Activated naive CD4-positive, alpha-beta T cell treated with anti-CD3 and anti-CD28 coated beads for 36 hours (primary cell): Measurements from ENCODE around the gene ATM. TPM values are rescaled to one million over a fixed set of nuclear protein-coding genes. Genes with fewer than 3 reads are reported as not detected.

Source experiments
- CTCF ChIA-PET: fragments of 350-600 bp; sonication (Branson Sonifier 250); formaldehyde crosslinking; loops from one replicate; lab custom pipeline; 2021; ENCODE audit warnings: antibody characterized with exemption; lab: Charles Lee
- DNase-seq: peaks from one replicate; pipeline ENCODE4 v3.0.0-alpha.2; 2020
- H3K27ac Mint-ChIP-seq: one replicate; pipeline ENCODE4 v1.8.0; 2021; ENCODE audit warnings: mild to moderate bottlenecking, mixed read lengths
- H3K27me3 Mint-ChIP-seq: one replicate; pipeline ENCODE4 v1.8.0; 2021; ENCODE audit warnings: low read depth, mixed read lengths
- H3K36me3 Mint-ChIP-seq: one replicate; pipeline ENCODE4 v1.8.0; 2021; ENCODE audit warnings: low read depth, mixed read lengths
- H3K4me1 Mint-ChIP-seq: one replicate; pipeline ENCODE4 v1.8.0; 2021; ENCODE audit warnings: low read depth, mixed read lengths
- H3K4me3 Mint-ChIP-seq: one replicate; pipeline ENCODE4 v1.8.0; 2021; ENCODE audit warnings: mild to moderate bottlenecking, moderate library complexity, mixed read lengths
- H3K9me3 Mint-ChIP-seq: one replicate; pipeline ENCODE4 v1.8.0; 2021; ENCODE audit warnings: mixed read lengths
- intact Hi-C: fragments of 100-400 bp; cut with micrococcal nuclease; formaldehyde crosslinking; loops from one replicate; pipeline ENCODE4 v1.15.1; 2023
- total RNA-seq, 2 experiments: library from RNA; stranded (reverse); gene quantifications; one replicate each; pipeline ENCODE4 v1.2.3, GENCODE V29; 2021

ATM gene
- total RNA-seq, 2 experiments from 2014 or later: 29.5 to 30.6 TPM

DNA sequence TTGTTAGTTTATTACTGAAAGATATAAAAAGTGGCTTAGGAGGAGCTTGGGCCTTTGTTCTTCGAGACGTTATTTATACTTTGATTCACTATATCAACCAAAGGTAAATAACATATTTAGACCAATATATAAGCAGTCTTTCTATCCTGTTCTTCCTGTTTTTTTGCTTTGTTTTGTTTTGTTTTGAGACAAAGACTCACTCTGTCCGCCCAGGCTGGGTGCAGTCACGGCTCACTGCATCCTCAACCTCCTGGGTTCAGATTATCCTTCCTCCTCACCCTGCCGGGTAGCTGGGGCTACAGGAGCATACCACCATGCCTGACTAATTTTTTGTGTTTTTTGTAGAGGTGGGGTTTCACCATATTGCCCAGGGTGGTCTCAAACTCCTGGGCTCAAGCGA lies 66.8 kb downstream of the ATM start:
- Mint-ChIP-seq H3K4me3 (no peak overlapping the region), H3K36me3 (peaks cover 9% of the 10 kb centered on the region), H3K27ac (no peak overlapping the region), H3K9me3 (no peaks in the 10 kb centered on the region), H3K27me3 (no peaks in the 10 kb centered on the region), H3K4me1 (peaks cover 35% of the 10 kb centered on the region)
- CTCF ChIA-PET: interaction anchor here (0.8 to 0.9 kb wide), 3 partner anchors 10 to 63 kb away, joined by 3 read pairs; no protein-coding TSS in a partner anchor
- DNase-seq: no peak
- intact Hi-C loops: loop anchor here (5.0 kb wide), 1 partner anchor 152 kb away; no protein-coding TSS in a partner anchor

DNA sequence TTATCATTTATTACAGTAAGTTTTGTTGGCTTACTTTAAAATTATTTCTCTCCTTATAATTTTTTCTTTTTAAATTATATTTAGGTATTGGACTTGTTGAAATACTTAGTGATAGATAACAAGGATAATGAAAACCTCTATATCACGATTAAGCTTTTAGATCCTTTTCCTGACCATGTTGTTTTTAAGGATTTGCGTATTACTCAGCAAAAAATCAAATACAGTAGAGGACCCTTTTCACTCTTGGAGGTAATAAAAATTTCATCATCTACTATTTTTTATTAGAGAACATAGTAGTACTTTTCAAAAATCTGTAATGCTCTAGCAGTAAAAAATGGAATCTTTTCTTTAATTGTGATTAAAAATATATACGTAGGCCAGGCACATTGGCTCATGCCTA lies 70.4 kb downstream of the ATM start:
- no peaks in the 10 kb centered on the region for H3K9me3 Mint-ChIP-seq
- no peaks in the 10 kb centered on the region for H3K27me3 Mint-ChIP-seq
- peaks cover 18% of the 10 kb centered on the region for H3K4me1 Mint-ChIP-seq
- DNase-seq: no peak
- CTCF ChIA-PET: interaction anchor here (0.6 kb wide), 1 partner anchor 10 kb away, joined by 3 read pairs; no protein-coding TSS in a partner anchor
- H3K27ac Mint-ChIP-seq: no peak overlapping the region
- H3K36me3 Mint-ChIP-seq: peaks cover 5% of the 10 kb centered on the region
- intact Hi-C loops: no loop called here
- H3K4me3 Mint-ChIP-seq: no peak overlapping the region

DNA sequence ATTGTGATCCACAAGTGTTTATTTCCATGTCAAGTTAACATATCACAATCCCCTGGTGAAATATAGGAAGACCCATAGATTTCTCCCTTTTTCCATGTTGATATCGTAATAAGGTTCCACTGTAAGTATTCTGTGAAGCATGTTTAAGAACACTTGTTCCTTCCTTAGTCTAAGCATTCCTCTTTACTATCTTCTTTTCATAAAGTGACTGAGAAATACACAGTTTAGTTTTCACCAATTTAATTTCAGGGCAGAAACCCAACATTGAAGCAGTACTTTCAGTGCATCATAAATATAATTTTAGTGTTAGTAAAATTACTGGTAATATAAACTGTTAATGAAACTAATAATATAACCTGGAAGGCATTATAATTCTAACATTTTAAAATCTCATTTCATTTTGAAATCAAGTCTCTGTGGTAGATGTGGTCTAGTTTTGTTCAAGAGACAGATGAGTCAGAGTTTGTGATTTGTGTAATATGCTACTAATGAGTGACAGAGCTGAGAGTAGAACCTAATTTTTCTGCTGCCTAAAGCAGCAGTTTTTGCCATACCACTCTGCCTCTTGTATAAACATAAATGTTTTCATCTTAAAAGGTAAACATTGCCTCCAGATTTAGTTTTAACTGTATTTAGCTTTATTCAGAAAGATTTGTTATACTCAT lies 79.4 kb downstream of the ATM start:
- intact Hi-C loops: loop anchor here (1.0 to 2.0 kb wide), 7 partner anchors 17 to 319 kb away; no protein-coding TSS in a partner anchor
- Mint-ChIP-seq H3K4me3 (no peak overlapping the region), H3K9me3 (no peaks in the 10 kb centered on the region), H3K36me3 (peaks cover 27% of the 10 kb centered on the region), H3K27ac (peak overlapping the region; percentile 50), H3K4me1 (peaks cover 36% of the 10 kb centered on the region), H3K27me3 (no peaks in the 10 kb centered on the region)
- DNase-seq: no peak
- CTCF ChIA-PET: interaction anchor here (0.6 to 1.8 kb wide), 3 partner anchors 21 to 73 kb away, joined by 3 to 5 read pairs (median 5); no protein-coding TSS in a partner anchor

DNA sequence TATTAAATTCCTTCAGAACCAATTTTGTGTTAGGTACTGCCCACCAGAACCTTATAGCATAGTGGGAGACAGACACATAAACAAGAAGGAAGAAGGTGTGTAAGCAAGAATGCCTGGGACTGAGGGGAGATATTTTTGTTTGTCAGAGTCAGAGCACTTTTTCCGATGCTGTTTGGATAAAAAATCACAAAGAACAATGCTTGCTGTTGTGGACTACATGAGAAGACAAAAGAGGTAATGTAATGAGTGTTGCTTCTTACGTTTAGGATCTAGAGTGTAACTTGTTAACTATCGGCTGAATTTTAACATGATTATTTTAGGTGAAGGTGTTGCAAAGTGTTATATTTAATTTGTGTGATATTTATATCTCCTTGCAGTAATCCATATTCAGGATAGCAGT lies 84.9 kb downstream of the ATM start:
- Mint-ChIP-seq H3K4me1 (peaks cover 40% of the 10 kb centered on the region), H3K4me3 (no peak overlapping the region), H3K9me3 (no peaks in the 10 kb centered on the region), H3K36me3 (peaks cover 15% of the 10 kb centered on the region), H3K27me3 (no peaks in the 10 kb centered on the region), H3K27ac (peak overlapping the region; percentile 7)
- CTCF ChIA-PET: no interaction called here
- intact Hi-C loops: no loop called here
- DNase-seq: no peak

DNA sequence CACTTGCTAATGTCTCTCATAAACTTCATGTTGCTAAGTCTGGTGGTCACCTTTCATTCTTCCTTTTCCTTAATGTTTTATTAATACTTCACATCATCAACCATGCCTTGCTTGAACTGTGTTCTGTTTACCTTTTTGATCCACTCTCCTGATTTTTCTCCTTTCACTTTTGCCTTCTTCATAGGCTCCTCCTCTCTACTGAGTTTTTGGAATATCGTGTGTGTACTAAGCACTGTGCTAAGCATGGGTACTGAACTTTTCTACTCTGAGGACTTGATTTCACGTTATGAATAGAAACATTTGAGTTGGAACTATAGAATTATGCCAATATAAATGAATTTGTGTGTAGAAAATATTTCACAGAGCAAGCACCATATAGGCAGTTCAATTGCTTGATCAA lies 90.6 kb downstream of the ATM start:
- no peak for DNase-seq
- Mint-ChIP-seq H3K27me3 (no peaks in the 10 kb centered on the region), H3K4me3 (peak overlapping the region; percentile 25), H3K27ac (peak overlapping the region; percentile 66), H3K36me3 (peaks cover 11% of the 10 kb centered on the region), H3K9me3 (no peaks in the 10 kb centered on the region), H3K4me1 (peaks cover 22% of the 10 kb centered on the region)
- CTCF ChIA-PET: no interaction called here
- intact Hi-C loops: no loop called here

DNA sequence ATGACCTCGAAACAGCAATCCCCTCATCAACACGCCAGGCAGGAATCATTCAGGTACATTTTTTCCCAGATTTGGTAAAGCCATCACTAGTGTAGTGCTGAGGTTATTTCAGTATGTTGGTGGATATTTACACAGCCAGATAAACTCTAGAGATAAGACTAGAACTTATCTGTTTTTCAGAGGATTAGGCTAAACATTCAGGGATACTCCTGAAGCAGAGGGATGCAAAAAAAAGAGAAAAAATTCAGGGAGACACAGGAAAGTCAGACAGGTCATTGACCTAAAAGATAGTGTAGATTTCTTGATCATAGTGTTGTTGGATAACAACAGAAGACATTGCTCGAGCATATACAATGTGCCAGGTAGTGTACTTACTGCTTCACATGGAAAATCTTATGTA lies 93.2 kb downstream of the ATM start:
- DNase-seq: no peak
- CTCF ChIA-PET: no interaction called here
- no peaks in the 10 kb centered on the region for H3K27me3 Mint-ChIP-seq
- intact Hi-C loops: no loop called here
- no peak overlapping the region for H3K4me3 Mint-ChIP-seq
- H3K4me1 Mint-ChIP-seq: peaks cover 20% of the 10 kb centered on the region
- H3K9me3 Mint-ChIP-seq: no peaks in the 10 kb centered on the region
- H3K36me3 Mint-ChIP-seq: peaks cover 13% of the 10 kb centered on the region
- no peak overlapping the region for H3K27ac Mint-ChIP-seq

DNA sequence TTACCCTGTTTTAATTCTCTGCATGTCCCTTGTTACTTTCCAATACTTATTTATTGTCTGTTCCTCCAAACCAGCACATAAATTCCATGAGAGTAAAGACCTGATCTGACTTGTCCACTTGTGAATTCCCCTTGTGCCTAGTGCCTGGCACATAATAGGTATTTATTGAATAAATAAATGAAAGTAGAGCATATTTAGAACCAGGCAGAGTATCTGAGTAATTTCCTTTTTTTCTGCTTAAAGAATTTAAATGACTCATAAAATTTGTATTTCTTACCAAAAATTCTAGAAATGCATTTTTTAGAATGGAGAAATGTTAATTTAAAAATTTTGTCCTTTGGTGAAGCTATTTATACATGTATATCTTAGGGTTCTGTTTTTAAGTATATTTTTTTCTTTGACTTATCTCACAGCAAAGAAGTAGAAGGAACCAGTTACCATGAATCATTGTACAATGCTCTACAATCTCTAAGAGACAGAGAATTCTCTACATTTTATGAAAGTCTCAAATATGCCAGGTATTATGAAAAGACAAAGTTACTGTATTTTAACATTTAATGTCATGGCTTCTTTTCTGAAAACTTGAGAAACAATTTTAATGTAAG lies 96.8 kb downstream of the ATM start:
- Mint-ChIP-seq H3K27me3 (no peaks in the 10 kb centered on the region), H3K4me3 (no peak overlapping the region), H3K36me3 (peaks cover 18% of the 10 kb centered on the region), H3K4me1 (peaks cover 14% of the 10 kb centered on the region), H3K27ac (peak overlapping the region; percentile 75), H3K9me3 (no peaks in the 10 kb centered on the region)
- CTCF ChIA-PET: interaction anchor here (1.0 kb wide), 1 partner anchor 83 kb away, joined by 3 read pairs; no protein-coding TSS in a partner anchor
- DNase-seq: no peak
- intact Hi-C loops: loop anchor here (1.0 kb wide), 1 partner anchor 17 kb away; no protein-coding TSS in a partner anchor

DNA sequence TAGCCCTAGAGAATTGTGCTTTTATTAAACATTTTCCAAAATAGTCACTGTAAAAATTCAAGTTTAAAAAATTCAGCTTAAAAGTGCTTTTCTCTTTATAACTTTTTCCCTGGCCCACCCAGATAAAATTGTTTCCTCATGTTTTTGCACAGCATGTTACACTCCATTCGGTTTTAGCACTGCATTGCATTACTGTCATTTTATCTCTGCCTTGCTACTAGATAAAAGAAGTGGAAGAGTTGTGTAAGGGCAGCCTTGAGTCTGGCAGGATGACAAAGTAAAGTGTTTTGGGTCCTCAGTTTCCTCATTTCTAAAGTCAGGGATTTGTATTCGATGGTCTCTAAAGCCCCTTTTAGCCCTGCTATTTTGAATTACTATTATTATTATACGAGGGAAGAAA lies 99.8 kb downstream of the ATM start:
- intact Hi-C loops: no loop called here
- Mint-ChIP-seq H3K27me3 (no peaks in the 10 kb centered on the region), H3K9me3 (no peaks in the 10 kb centered on the region), H3K36me3 (peaks cover 16% of the 10 kb centered on the region), H3K4me3 (no peak overlapping the region), H3K27ac (no peak overlapping the region), H3K4me1 (peaks cover 20% of the 10 kb centered on the region)
- CTCF ChIA-PET: interaction anchor here (1.2 kb wide), 1 partner anchor 11 kb away, joined by 3 read pairs; no protein-coding TSS in a partner anchor
- DNase-seq: no peak

DNA sequence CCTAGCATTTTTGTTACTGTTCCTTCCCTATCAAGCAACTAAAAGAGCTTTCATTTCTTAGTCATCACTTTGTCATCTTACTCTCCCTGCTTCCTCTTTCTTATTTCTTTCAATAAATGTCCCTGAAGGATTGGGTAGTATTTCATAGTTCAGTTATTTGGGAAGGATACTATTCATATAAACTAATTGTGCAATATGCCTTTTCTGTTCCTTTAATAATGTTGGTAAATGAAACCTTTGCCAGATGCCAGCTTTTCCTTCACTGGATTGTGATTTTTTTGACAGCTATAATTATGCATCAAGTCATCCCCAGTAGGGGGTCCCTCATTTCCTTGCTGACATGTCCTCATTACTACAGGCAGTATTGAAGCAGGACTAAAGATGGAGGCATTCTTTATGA lies 101.7 kb downstream of the ATM start:
- Mint-ChIP-seq H3K4me1 (peaks cover 15% of the 10 kb centered on the region), H3K36me3 (peaks cover 13% of the 10 kb centered on the region), H3K27me3 (no peaks in the 10 kb centered on the region), H3K27ac (peak overlapping the region; percentile 24), H3K9me3 (no peaks in the 10 kb centered on the region), H3K4me3 (no peak overlapping the region)
- CTCF ChIA-PET: no interaction called here
- intact Hi-C loops: no loop called here
- DNase-seq: no peak

DNA sequence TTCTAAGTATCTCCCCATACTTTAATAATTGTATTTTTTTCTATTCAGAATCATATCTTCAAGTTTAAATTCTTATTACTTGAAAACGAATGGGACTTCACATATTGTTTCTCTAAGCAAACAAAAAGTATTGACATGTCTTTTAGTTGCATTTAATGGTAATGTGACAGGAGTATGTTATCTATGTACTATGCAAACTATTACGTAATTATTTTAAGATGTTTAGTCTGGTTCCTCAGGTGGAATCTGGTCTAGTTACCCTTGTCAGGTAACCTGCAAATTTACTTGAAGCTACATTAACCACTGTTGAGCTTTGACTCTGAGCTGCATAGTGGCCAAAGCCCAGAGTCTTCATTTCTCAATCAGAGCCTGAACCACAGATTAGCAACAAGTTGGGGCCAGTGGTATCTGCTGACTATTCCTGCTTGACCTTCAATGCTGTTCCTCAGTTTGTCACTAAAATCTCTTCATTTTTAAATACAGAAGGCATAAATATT lies 110.6 kb downstream of the ATM start:
- H3K9me3 Mint-ChIP-seq: no peaks in the 10 kb centered on the region

DNA sequence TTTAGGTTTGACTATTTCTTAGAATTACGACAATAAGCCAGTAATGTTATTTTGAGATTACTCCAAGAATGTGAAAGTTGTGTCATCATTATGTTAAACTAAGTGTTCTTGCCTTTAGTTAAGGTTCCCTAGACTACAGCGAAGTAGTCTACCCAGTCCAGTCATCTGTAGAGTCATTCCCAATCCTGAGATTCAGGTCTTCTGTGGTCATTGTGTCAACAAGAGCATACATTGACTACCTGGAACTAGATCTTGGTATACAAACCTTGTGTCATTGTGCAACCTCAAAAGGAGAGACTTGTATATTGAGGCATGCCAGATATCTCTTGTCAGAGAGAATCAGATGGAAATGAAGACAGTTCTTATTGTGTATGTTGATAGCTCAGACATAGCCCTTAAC lies 115.9 kb downstream of the ATM start:
- no peak for DNase-seq
- Mint-ChIP-seq H3K27me3 (no peaks in the 10 kb centered on the region), H3K4me1 (peaks cover 19% of the 10 kb centered on the region), H3K9me3 (no peaks in the 10 kb centered on the region), H3K27ac (no peak overlapping the region), H3K4me3 (no peak overlapping the region), H3K36me3 (peaks cover 3% of the 10 kb centered on the region)
- intact Hi-C loops: no loop called here
- CTCF ChIA-PET: interaction anchor here (0.7 kb wide), 1 partner anchor 1507 kb away, joined by 3 read pairs; no protein-coding TSS in a partner anchor

More for the DNA sequence above, 110.6 kb downstream of the ATM start:
- Mint-ChIP-seq H3K4me1 (peaks cover 3% of the 10 kb centered on the region), H3K27ac (no peak overlapping the region), H3K4me3 (no peak overlapping the region), H3K36me3 (peaks cover 9% of the 10 kb centered on the region), H3K27me3 (no peaks in the 10 kb centered on the region)
- intact Hi-C loops: no loop called here
- CTCF ChIA-PET: interaction anchor here (0.8 kb wide), 1 partner anchor 11 kb away, joined by 3 read pairs; no protein-coding TSS in a partner anchor
- DNase-seq: no peak

DNA sequence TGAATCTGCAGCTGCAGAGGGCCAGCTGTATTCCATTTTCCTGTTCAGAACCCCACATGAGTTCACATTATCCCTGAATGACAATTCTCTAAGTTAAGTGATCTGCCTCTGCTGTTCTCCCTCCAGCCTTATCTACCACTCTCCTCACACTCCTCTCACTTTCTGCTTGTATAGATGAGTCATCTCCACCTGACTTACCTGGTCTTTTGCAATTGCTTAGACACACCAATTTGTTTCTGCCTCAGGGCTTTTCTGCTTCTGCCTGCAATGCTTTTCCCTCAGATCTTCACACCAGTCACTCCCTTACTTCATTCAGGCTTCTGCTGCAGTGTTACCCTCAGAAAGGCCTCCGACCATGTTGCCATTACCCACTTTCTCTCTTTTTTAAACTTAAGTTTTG lies 118.1 kb downstream of the ATM start:
- Mint-ChIP-seq H3K36me3 (peaks cover 1% of the 10 kb centered on the region), H3K4me3 (no peak overlapping the region), H3K4me1 (peaks cover 32% of the 10 kb centered on the region), H3K27me3 (no peaks in the 10 kb centered on the region), H3K27ac (no peak overlapping the region), H3K9me3 (no peaks in the 10 kb centered on the region)
- DNase-seq: no peak
- CTCF ChIA-PET: no interaction called here
- intact Hi-C loops: loop anchor here (2.0 to 5.0 kb wide), 2 partner anchors 126 to 306 kb away; partner anchors contain the start of gene C11orf65
